Astrocyte of the cerebellum (primary cell): ENCODE measurements around the gene ATG4B.

ENCODE experiments used
- DNase-seq: peaks from one replicate; pipeline ENCODE4 v3.0.0-alpha.2; 2011; ENCODE audit warnings: low read depth
- H3K4me3 ChIP-seq: 2 replicates; pipeline ENCODE4 v1.5.1; 2011; ENCODE audit warnings: mild to moderate bottlenecking, low read depth, low read length, moderate library complexity
- CTCF ChIP-seq: IDR thresholded peaks from 2 replicates; pipeline ENCODE4 v1.5.1; 2012; ENCODE audit warnings: low read length, low read depth, moderate library complexity, mild to moderate bottlenecking; ENCODE audit errors: missing control alignments
- in situ Hi-C: cut with HindIII; loops from 2 replicates; pipeline ENCODE4 v1.10.0; 2017; ENCODE audit warnings: low sequenced_read_pairs

ATG4B gene

DNA sequence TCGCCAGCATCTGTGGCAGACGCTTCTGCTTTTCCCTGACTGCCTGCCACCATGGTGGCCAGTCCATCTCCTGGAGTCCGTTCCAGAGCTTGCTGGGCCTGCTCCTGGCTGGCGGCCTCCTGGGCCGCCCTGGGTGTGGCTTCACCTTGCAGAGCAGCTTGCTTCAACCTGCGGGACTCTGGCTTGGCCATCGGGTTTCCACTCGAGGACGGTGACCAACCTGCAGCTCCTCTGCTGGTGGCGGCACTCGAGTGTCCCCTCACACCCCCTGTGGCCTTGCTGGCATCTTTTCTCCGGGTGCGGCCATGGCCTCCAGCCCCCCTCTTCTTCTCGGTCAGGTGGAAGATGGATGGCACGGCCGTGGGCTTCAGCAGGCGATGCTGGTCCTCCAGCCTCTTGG lies 3.9 kb upstream of the ATG4B start:
- H3K4me3 ChIP-seq = no peak overlapping the region
- TF ChIP-seq CTCF = no peak
- no peak for DNase-seq
- in situ Hi-C loops = no loop called here

DNA sequence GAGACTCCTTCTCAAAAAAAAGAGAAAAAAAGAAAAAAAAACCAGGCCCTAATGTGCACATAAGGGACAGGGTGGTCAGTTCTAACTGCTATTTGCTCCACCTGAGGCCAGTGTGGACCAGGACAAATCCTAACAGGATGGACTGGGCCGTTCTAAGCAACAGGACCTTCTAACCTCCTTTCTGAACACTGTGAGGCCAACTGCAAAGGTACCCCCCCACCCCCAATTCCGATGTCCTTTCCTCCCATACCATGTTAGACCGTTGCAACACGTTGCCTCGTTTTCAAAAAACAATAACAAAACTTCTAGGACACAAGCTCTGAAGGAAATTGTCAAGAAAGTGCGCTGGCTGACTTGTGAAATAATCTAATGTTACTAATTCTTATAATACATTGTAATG lies 1.7 kb upstream of the ATG4B start:
- peak overlapping the region; percentile 86 for H3K4me3 ChIP-seq
- in situ Hi-C loops = no loop called here
- TF ChIP-seq CTCF = no peak
- DNase-seq = no peak

DNA sequence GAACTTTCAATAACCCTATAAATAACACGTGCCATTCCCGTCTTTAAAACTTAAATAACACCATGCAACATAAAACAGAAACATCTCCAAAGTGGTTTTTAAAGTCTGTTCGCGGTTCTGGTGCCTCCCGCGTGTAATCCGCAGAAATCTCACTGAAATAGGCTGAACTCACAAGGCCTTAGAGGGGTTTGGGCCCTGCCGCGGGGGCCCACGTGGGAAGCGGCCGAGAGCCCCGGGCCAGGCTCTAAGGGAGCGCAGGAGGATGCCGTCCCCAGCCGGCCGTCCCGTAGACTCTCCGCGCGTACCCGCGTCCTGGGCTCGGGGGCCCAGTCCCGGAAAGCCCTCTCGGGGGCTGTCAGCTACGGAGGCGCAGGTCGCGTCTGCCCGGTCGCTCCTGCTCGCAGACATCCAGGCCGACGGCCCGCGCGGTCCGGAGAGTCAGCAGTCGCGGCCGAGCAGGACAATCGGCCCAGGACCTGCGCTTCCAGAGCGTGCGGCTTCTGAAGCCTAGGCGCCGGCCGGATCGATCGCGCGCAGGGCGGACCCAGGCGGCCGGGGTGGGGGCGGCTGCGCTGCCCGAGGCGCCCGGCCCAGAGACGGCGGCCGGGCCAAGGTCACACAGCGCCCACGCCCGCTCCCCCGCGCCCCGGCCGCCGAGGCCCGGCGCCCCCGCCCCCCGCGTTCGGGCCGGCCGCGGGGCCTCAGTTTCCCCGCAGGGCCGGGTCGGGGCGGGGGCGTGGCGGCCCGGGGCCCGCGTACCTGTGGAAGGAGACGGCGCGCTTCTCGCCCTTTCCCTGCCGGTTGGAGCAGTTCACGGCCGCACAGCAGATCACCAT lies 1.1 kb upstream of the ATG4B start:
- peak overlapping the region; percentile 86 for H3K4me3 ChIP-seq
- TF ChIP-seq CTCF = no peak
- in situ Hi-C loops = no loop called here
- DNase-seq = no peak

GRCh38 chr2:241637795-241638660 lies 535 bp downstream of the ATG4B start:
- no peak for TF ChIP-seq CTCF
- in situ Hi-C loops = no loop called here
- peak overlapping the region; percentile 86 for H3K4me3 ChIP-seq
- no peak for DNase-seq

DNA sequence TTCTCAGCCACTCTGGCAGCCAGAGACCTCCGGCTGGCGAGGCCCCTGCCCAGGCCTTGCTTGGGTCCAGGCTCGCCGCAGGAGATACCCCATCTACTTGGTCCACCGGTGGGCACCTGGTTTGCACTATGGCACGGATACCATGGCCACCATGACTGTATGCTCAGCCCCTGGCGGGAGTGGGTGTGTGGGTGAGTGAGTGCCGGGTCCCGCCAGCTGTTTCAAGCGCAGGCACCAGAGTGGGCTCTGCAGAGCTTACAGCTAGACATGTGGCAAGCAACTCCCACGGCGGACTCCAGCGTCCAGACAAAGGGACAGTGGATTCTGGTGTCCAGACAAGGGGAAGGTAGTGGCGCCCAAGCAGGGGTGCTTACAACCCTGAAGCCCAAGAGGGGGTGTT lies 1.4 kb downstream of the ATG4B start:
- no peak for TF ChIP-seq CTCF
- in situ Hi-C loops = no loop called here
- H3K4me3 ChIP-seq = peak overlapping the region; percentile 86
- no peak for DNase-seq

DNA sequence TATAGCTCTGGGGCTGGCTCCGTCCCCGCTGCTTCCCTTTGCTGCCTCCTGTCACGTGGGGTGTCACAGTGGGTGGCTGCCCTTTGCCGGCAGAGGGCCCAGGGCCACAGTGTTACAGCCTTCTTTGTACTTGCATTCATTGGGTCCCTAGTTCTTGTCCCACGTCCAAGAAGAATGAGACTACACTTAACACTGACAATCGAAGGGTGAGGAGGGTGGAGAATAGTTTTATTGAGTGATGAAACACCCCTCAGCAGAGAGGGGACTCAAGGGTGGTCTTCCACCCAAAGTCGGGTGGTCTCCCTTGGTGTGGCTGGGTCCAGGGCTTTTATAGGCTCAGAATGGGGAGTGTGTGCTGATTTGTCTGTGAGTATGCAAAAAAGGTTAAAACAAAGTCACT lies 1.9 kb downstream of the ATG4B start:
- no peak for TF ChIP-seq CTCF
- in situ Hi-C loops = no loop called here
- no peak for DNase-seq
- no peak overlapping the region for H3K4me3 ChIP-seq
